ENCODE data around the gene MAPK8.
"Not testable (repeated sequence)": the region's sequence is repeated elsewhere in the genome, so short reads cannot be mapped to it uniquely, and the experiment has no call there.

The MAPK8 gene

GRCh38 chr10:48389846-48390557, 83.5 kb downstream of the MAPK8 start:
- DNase-seq: no peak

DNA sequence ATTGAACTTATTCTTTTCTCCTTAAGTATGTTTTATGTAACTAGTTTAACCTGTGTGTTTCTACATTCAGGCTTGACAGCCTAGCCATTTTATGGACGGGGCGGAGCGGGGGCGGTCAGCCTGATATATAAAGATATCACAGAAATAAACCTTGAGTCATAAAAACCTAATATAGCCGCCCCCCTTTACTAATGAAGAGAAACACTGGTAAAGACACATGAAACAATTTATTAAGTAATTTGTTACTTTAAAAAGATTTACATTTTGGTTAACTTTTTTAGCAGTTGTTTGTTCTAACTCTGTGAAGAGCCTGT, 84.0 kb downstream of the MAPK8 start:
- no peak for DNase-seq

GRCh38 chr10:48390933-48391845, 84.7 kb downstream of the MAPK8 start:
- DNase-seq: no peak

GRCh38 chr10:48391994-48392393, 85.5 kb downstream of the MAPK8 start:
- DNase-seq: no peak

DNA sequence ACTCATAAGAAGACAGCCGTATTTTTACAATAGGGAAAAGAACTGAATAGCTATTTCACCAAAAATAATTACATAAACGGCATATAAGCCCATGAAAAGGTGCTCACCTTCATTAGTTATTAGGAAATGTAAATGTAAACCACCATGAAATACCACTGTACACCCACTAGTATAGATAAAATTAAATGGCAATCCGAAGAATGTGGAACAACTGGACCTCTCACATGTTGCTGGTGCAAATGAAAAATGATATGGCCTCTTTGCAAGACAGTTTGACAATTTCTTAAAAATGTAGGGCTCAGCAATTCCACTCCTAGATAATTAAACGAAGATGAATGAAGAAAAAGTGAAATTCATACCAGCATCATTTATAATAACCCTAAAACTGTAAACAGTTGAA, 91.8 kb downstream of the MAPK8 start:
- no peak for DNase-seq

DNA sequence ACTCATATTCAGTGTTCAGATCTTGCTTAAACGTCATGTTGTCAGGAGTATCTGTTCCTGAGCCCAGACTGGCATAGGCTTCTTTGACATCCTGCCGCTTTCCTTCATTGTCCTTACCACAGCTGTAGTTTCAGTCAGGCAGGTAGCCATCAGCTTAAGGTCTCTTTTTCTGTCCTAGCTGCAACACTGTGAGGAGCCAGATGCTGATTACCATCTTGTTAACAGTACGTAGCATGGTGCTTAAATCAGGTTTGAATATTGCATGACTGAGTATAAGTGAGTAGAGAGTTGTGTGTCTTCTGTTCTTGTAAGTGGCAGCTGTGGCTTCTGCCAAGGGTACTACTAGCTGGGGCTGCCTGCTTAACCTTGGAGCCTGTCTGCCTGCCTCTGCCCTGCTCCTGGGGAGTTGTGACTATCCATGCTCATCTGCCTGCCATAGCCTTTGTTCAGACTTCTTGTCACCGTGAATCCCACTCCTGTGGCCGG, 92.6 kb downstream of the MAPK8 start:
- peak; percentile 73 for DNase-seq

DNA sequence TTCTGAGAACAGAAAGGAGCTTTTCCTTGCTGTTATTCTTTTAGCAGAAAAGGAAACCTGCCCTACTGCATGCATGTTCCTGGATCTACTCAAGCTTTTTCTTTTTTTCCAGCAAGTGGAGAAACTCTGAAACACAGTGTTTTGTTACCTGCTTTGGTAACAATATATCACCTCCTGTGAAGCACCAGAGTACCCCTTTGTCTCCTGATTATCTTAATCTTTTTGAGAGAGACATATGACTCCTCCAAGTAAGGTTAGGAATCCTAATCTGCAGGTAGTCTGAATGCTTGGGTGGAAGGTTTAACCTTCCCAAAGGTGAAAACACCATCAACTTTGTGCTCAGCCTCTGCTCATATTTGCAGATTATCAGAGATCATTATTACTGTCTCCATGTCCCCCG, 93.1 kb downstream of the MAPK8 start:
- no peak for DNase-seq

GRCh38 chr10:48400129-48400849, 93.8 kb downstream of the MAPK8 start:
- no peak for DNase-seq

GRCh38 chr10:48400850-48401220, 94.4 kb downstream of the MAPK8 start:
- DNase-seq: no peak

DNA sequence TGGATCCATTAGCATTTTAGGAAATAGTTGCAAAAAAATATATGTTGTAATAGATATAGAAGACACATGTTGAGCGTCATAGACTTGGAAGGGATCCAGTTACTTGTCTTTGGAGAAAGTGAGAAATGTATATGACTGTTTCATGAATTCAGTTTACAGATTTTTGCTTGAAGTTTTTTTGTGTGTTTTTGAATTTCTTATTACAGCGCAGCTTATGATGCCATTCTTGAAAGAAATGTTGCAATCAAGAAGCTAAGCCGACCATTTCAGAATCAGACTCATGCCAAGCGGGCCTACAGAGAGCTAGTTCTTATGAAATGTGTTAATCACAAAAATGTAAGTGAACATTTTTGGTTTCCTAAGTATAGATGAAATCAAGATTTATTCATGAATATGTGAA, 98.2 kb downstream of the MAPK8 start:
- DNase-seq: no peak

- peak; percentile 46 for DNase-seq
Observed at GRCh38 chr10:48406204-48406603, 99.7 kb downstream of the MAPK8 start.

- peak; percentile 39 for DNase-seq
Observed at GRCh38 chr10:48406658-48407057, 100.2 kb downstream of the MAPK8 start.

DNA sequence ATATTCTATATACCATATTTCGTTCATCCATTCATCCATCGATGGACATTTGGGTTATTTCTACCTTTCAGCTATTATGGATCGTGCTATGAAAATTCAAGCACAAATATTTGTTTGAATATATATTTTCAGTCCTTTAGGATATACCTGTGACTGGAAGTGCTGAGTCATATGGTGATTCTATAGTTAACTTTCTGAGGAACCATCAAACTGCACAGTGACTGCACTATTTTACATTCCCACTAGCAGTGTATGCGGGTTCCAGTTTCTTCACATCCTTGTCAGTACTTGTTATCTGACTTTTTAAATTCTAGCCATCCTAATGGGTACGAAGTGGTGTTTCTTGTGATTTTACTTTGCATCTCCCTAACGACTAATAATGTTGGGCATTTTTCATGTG, 104.0 kb downstream of the MAPK8 start:
- DNase-seq: no peak

DNA sequence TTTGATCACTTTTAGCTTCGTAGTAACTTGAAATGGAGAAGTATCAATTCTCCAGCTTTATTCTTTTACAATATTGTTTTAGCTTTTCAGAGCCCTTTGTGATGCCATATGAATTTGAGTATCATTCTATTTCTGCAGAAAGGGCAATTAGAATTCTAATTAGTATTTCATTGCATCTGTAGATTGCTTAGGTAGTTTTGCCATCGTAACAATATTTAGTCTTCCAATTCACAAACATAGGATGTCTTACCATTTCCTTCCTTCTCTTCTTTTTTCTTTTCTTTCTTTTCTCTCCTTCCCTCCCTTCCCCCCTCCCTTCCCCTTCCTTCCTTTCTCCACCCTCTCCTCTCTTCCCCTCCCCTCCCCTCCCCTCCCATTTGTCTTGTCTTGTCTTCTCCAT, 105.0 kb downstream of the MAPK8 start:
- DNase-seq: no peak

- DNase-seq: no peak
Observed at GRCh38 chr10:48412081-48412480, 105.6 kb downstream of the MAPK8 start.

DNA sequence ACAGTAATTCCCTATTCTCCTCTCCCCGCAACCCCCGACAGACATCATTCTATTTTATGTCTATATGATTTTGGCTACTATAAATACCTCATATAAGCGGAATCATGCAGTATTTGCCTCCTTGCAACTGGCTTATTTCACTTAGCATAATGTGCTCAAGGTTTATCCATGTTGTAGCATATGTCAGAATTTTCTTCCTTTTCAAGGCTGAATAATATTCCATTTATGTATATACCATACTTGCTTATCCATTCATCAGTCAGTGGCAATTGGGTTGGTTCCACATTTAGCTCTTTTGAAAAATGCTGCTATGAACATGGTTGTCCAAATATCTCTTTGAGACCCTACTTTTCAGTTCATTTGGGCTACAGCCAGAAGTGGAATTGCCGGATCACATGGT, 106.5 kb downstream of the MAPK8 start:
- DNase-seq: no peak

DNA sequence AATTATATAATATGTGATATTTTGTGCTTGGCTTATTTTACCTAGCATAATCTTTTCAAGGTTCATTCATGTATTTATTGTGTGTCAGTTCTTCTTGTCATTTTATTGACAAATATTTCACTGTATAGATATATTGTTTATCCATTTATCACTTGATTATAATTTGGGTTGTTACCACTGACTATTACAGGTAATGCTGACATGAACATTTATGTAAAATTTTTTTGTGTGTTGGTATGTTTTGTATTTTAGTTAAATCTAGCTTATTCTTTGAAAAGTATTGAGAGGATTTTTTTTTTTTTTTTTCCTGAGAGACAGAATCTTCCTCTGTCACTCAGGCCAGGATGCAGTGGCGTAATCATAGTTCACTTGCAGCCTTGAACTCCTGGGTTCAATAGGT, 107.7 kb downstream of the MAPK8 start:
- no peak for DNase-seq

DNA sequence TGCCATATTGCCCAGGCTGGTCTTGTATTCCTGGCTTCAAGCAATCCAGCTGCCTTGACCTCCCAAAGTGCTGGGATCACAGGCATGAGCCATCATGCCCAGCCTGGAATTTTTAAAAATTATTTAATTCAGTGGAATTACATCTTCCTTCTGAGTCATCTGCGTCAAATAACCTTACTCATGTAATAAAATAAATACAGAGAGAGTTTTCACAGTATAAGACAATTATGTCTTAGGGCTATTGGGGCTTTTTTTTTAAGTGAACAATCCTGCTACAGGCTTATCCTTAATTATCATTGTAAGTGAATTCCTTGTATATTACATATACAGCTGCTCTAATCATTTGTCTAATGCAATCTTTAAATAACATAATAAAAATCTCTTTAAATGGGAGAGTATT, 108.3 kb downstream of the MAPK8 start:
- no peak for DNase-seq

- DNase-seq: no peak
Observed at GRCh38 chr10:48416584-48417232, 110.2 kb downstream of the MAPK8 start.

GRCh38 chr10:48417374-48417773, 110.9 kb downstream of the MAPK8 start:
- no peak for DNase-seq

DNA sequence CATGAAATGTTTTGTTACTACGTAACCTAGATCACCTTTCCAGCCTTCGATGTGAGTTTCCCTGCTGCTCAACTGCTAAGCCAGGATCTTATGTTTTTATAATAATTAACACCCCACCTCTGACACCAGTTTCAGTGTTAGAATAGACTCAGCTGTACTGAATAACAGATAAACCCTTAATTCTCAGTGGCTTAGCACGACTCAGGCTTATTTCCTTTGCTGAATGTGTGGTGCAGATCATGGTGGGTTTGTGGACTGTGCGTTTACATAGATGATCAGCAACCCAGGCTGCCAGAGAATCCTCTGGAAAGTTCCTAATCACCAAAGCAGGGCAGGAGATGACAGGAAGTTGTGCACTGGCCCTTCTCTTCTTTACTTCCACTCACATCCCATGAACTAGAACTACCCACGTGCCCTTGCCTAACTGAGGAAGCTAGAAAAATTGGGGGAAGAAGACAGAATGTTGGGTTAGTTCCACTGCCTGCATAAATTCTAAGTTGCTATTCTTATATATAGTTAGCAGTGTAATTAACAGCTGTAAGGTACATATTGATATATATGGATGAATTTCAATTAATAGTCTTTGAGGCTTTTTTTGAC, 111.8 kb downstream of the MAPK8 start:
- DNase-seq: no peak

DNA sequence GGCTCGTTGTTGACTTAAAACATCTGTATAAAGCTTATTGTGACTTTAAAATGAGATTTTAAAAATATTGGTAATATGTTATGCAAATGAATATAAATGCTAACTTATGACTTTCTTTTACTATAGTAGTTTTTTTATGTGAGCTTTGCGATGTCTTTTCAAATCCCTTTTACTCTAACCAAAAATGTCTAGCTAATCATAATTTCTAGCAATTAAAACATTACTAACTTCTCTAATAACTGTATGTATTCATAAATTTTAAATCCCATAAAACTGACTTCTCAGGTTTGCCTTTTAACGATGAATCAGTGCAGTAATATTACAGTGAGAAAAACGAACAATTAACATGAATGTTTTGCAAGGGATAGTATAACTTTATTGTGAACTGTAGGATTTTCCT, 113.2 kb downstream of the MAPK8 start:
- DNase-seq: no peak

GRCh38 chr10:48421862-48422261, 115.4 kb downstream of the MAPK8 start:
- not testable (repeated sequence) for DNase-seq
